K562 (cell line): ENCODE results near the gene BTG2. TPM values are rescaled to one million over a fixed set of nuclear protein-coding genes. Genes with fewer than 3 reads are reported as not detected.

ENCODE experiments used
- ATAC-seq: fragments of 200-7000 bp; cut with Tn5 transposase; 3 replicates; pipeline ENCODE4 v1.9.1; 2020; ENCODE audit warnings: moderate library complexity
- BruUV-seq: library from RNA; stranded (reverse); fragments of 400-500 nt; replicated peaks from 2 replicates; lab custom pipeline; 2021; lab: Mats Ljungman, UMichigan
- CTCF ChIA-PET: fragments of 300-600 bp; formaldehyde crosslinking; extraction: SDS; loops from one replicate; lab custom pipeline; 2021; ENCODE audit warnings: low intra/inter-chr PET ratio; lab: Yijun Ruan, JAX
- POLR2A ChIA-PET: fragments of 300-600, 350-650 bp; sonication (Branson Sonifier 250); formaldehyde crosslinking; extraction: SDS; loops from one replicate; lab custom pipeline; 2021; ENCODE audit warnings: antibody characterized with exemption, inconsistent platforms; lab: Yijun Ruan, JAX
- DNase-seq, 4 experiments: peaks; one replicate each; pipeline versions ENCODE4 v3.0.0 to v3.0.0-alpha.2; 2011 to 2018; ENCODE audit warnings: low spot score in 3 of 4, mixed read lengths in 3 of 4; ENCODE audit errors: extremely low read depth in 1 of 4
- FAIRE-seq: peaks from 2 replicates; lab custom pipeline; 2011; peaks lifted over from hg19 to GRCh38; lab: Jason Lieb, UNC
- H2AFZ ChIP-seq: 2 replicates; pipeline ENCODE4 v1.6.0; 2011; ENCODE audit warnings: low read depth, low read length, control low read depth, inconsistent platforms
- H3K27ac ChIP-seq: fragments of 200-600 bp; 3 replicates; pipeline ENCODE4 v1.8.0; 2011; ENCODE audit warnings: low read depth, mild to moderate bottlenecking, control low read depth, inconsistent platforms, low read length, moderate library complexity, mixed read lengths; ENCODE audit errors: extremely low read depth
- H3K27me3 ChIP-seq, 2 experiments: fragments of 300-600 bp in 1 of 2; 2 replicates in 1 of 2; 3 replicates in 1 of 2; pipeline versions ENCODE4 v1.6.0 to v1.8.0; 2011; ENCODE audit warnings: inconsistent platforms in 2 of 2, low read length in 2 of 2, mild to moderate bottlenecking in 1 of 2, mixed read lengths in 1 of 2, moderate library complexity in 1 of 2; ENCODE audit not compliant: control insufficient read depth in 2 of 2, insufficient read depth in 2 of 2
- H3K36me3 ChIP-seq: fragments of 300-600 bp; 3 replicates; pipeline ENCODE4 v1.8.0; 2011; ENCODE audit warnings: mild to moderate bottlenecking, low read length, inconsistent platforms; ENCODE audit not compliant: control insufficient read depth, insufficient read depth
- H3K4me1 ChIP-seq, 2 experiments: fragments of 200-600 bp in 1 of 2; replicated peaks in 1 of 2; 2 replicates in 1 of 2; 3 replicates in 1 of 2; pipeline versions ENCODE4 v1.5.1 to v1.8.0; 2011; ENCODE audit warnings: inconsistent platforms in 2 of 2, low read length in 2 of 2, mild to moderate bottlenecking in 1 of 2, mixed read lengths in 1 of 2, moderate library complexity in 1 of 2; ENCODE audit not compliant: control insufficient read depth in 2 of 2, insufficient read depth in 2 of 2
- H3K4me2 ChIP-seq: 2 replicates; pipeline ENCODE4 v1.6.1; 2011; ENCODE audit warnings: low read length, control low read depth, inconsistent platforms, mixed read lengths; ENCODE audit not compliant: insufficient read depth
- H3K4me3 ChIP-seq: fragments of 200-600 bp; sonication (generic), shearing (Covaris generic); 2 replicates; pipeline ENCODE4 v1.5.1; 2016; ENCODE audit warnings: control low read depth, inconsistent platforms
- H3K79me2 ChIP-seq: fragments of 200-600 bp; 3 replicates; pipeline ENCODE4 v1.8.0; 2011; ENCODE audit warnings: low read length, inconsistent platforms; ENCODE audit not compliant: control insufficient read depth, insufficient read depth
- H3K9ac ChIP-seq, 2 experiments: 2 replicates each; pipeline versions ENCODE4 v1.6.0 to v1.6.1; 2011; ENCODE audit warnings: low read depth in 2 of 2, low read length in 2 of 2, control low read depth in 1 of 2, inconsistent platforms in 1 of 2, mild to moderate bottlenecking in 1 of 2, mixed read lengths in 1 of 2; ENCODE audit not compliant: insufficient read depth in 1 of 2
- H3K9me1 ChIP-seq: one replicate; pipeline ENCODE4 v1.6.0; 2011; ENCODE audit warnings: inconsistent platforms, mild to moderate bottlenecking, low read length, moderate library complexity; ENCODE audit not compliant: control insufficient read depth, insufficient read depth
- H3K9me3 ChIP-seq: replicated peaks from 2 replicates; pipeline ENCODE4 v1.5.1; 2011; ENCODE audit warnings: low read depth, low read length, inconsistent platforms; ENCODE audit not compliant: control insufficient read depth, insufficient read depth
- H4K20me1 ChIP-seq: replicated peaks from 2 replicates; pipeline ENCODE4 v1.6.1; 2011; ENCODE audit warnings: low read length, inconsistent platforms, mixed read lengths; ENCODE audit not compliant: control insufficient read depth, insufficient read depth
- CAMTA2 ChIP-seq: fragments of 250-450 bp; sonication (Bioruptor Pico); conservative IDR thresholded peaks from 2 replicates; pipeline ENCODE4 v1.5.1; 2022
- CREB1 ChIP-seq, 2 experiments: sonication (generic) in 1 of 2; formaldehyde crosslinking in 1 of 2; IDR thresholded peaks; 2 replicates each; pipeline versions ENCODE4 v1.6.1 to v1.8.0; 2012 to 2022; ENCODE audit warnings: inconsistent platforms in 1 of 2, mild to moderate bottlenecking in 1 of 2, missing genetic modification reagents in 1 of 2, moderate library complexity in 1 of 2
- EGR1 ChIP-seq: fragments of 450-650 bp; conservative IDR thresholded peaks from 2 replicates; pipeline ENCODE4 v1.6.1; 2017; ENCODE audit warnings: mild to moderate bottlenecking
- ESRRB ChIP-seq: fragments of 250-450 bp; sonication (Bioruptor Pico); IDR thresholded peaks from 2 replicates; pipeline ENCODE4 v1.5.0; 2020; ENCODE audit warnings: mild to moderate bottlenecking, moderate library complexity, borderline replicate concordance
- SIN3B ChIP-seq: fragments of 450-650 bp; IDR thresholded peaks from 2 replicates; pipeline ENCODE4 v1.6.1; 2017; ENCODE audit warnings: low read depth, mild to moderate bottlenecking, moderate library complexity
- SIX5 ChIP-seq, 2 experiments: IDR thresholded peaks; 2 replicates each; pipeline ENCODE4 v1.6.1; 2011; ENCODE audit warnings: low read length in 2 of 2, borderline replicate concordance in 1 of 2, low read depth in 1 of 2, mild to moderate bottlenecking in 1 of 2, moderate library complexity in 1 of 2; ENCODE audit not compliant: insufficient read depth in 1 of 2
- SMAD3 ChIP-seq: fragments of 450-650 bp; formaldehyde crosslinking; conservative IDR thresholded peaks from 2 replicates; pipeline ENCODE4 v1.4.0; 2020; ENCODE audit warnings: mild to moderate bottlenecking
- SMARCA5 ChIP-seq: fragments of 450-650 bp; IDR thresholded peaks from 2 replicates; pipeline ENCODE4 v1.6.1; 2016
- SP2 ChIP-seq: IDR thresholded peaks from 2 replicates; pipeline ENCODE4 v1.6.1; 2011; ENCODE audit warnings: mild to moderate bottlenecking, low read depth, low read length, moderate library complexity; ENCODE audit not compliant: poor library complexity, severe bottlenecking; ENCODE audit errors: extremely low read depth
- SRSF1 ChIP-seq: fragments of 200-400 bp; formaldehyde crosslinking; IDR thresholded peaks from 2 replicates; pipeline ENCODE4 v1.6.1; 2017; ENCODE audit warnings: mild to moderate bottlenecking, low read depth, low read length, moderate library complexity
- STAT5B ChIP-seq: fragments of 250-450 bp; sonication (Bioruptor Pico); IDR thresholded peaks from 2 replicates; pipeline ENCODE4 v1.8.0; 2021; ENCODE audit warnings: mild to moderate bottlenecking, inconsistent platforms
- TCFL5 ChIP-seq: fragments of 250-450 bp; sonication (Bioruptor Pico); conservative IDR thresholded peaks from 2 replicates; pipeline ENCODE4 v1.6.1; 2021; ENCODE audit warnings: mild to moderate bottlenecking, moderate library complexity, matching md5 sums
- ZKSCAN3 ChIP-seq: fragments of 250-450 bp; sonication (Bioruptor Pico); IDR thresholded peaks from 2 replicates; pipeline ENCODE4 v1.4.0; 2020
- ZNF436 ChIP-seq: fragments of 250-450, 450-650 bp; sonication (Bioruptor Pico); formaldehyde crosslinking; IDR thresholded peaks from 2 replicates; pipeline ENCODE4 v1.7.0; 2020; ENCODE audit warnings: mild to moderate bottlenecking
- ZNF778 ChIP-seq: fragments of 450-650 bp; formaldehyde crosslinking; IDR thresholded peaks from 2 replicates; pipeline ENCODE4 v1.4.0; 2020; ENCODE audit warnings: mild to moderate bottlenecking, moderate library complexity
- WGBS: fragments of 100-300 bp; shearing (Covaris generic); methylation state at CpG from one replicate; pipeline ENCODE4 v1.1.6; 2016; ENCODE audit warnings: low coverage, mixed read lengths; ENCODE audit not compliant: insufficient coverage; ENCODE audit errors: missing lambda C conversion rate; 5-methylcytosine and 5-hydroxymethylcytosine counted together
- in situ Hi-C: fragments of 300-500 bp; cut with MboI; formaldehyde crosslinking; loops from 4 replicates; pipeline ENCODE4 v1.15.0; 2018; ENCODE audit warnings: inconsistent platforms, mixed read lengths
- intact Hi-C: fragments of 100-400 bp; cut with micrococcal nuclease; formaldehyde crosslinking; loops from 2 replicates; pipeline ENCODE4 v1.14.2; 2022
- polyA plus RNA-seq, 8 experiments: library from polyadenylated mRNA; depleted of rRNA in 4 of 8; stranded (reverse) in 5 of 8; unstranded in 3 of 8; fragments of >200 nt; fragmentation: Nextera tagmentation in 2 of 8; fragmentation: Illumina TruSeq in 1 of 8; extraction: Ambion mirVana in 2 of 8; extraction: Trizol in 1 of 8; gene quantifications; 2 replicates each; pipeline versions ENCODE4 v1.2.1 to v1.2.3, GENCODE V29; 2011 to 2014; ENCODE audit warnings: inconsistent platforms in 1 of 8, missing spikeins in 1 of 8
- total RNA-seq, 7 experiments: library from RNA; depleted of rRNA in 6 of 7; stranded (reverse); fragments of >200 nt in 6 of 7; fragmentation: Illumina TruSeq in 2 of 7; extraction: Trizol in 2 of 7; gene quantifications; 2 replicates each; pipeline versions ENCODE4 v1.2.1 to v1.2.3, GENCODE V29; 2011 to 2021; ENCODE audit warnings: low replicate concordance in 1 of 7
- TF ChIP-seq, protein P1 (sequence below), 2 experiments: fragments of 450-650 bp; conservative IDR thresholded peaks; 2 replicates each; pipeline ENCODE4 v1.6.1; 2017; ENCODE audit warnings: mild to moderate bottlenecking in 2 of 2, moderate library complexity in 2 of 2
- TF ChIP-seq, protein P2 (sequence below): sonication (generic); formaldehyde crosslinking; IDR thresholded peaks from 2 replicates; pipeline ENCODE4 v1.8.0; 2022; ENCODE audit warnings: mild to moderate bottlenecking, missing genetic modification reagents
- TF ChIP-seq, protein P3 (sequence below): IDR thresholded peaks from 3 replicates; pipeline ENCODE4 v1.6.1; 2011; ENCODE audit warnings: borderline replicate concordance, mild to moderate bottlenecking; ENCODE audit not compliant: insufficient read length, insufficient read depth

BTG2 gene
- total and polyA plus RNA-seq, 9 of the 15 experiments (the other 6 are each of a cell fraction or from before 2014, with no cell fraction given): 2.3 to 41.9 (median 8.7) TPM

GRCh38 chr1:203336097-203336496 lies 30.8 kb downstream of the BTG2 start:
- Histone ChIP-seq H3K4me3 (no peak overlapping the region), H3K9me1 (no peaks in the 10 kb centered on the region), H3K4me1 (no peaks in the 10 kb centered on the region), H3K79me2 (no peaks in the 10 kb centered on the region), H4K20me1 (no peaks in the 10 kb centered on the region), H3K9ac (no peak overlapping the region), H3K27ac (no peak overlapping the region), H3K36me3 (no peaks in the 10 kb centered on the region), H3K27me3 (peaks cover 13 to 26% of the 10 kb centered on the region in 2 experiments; a peak in 4 of 5 replicates), H3K4me2 (no peak overlapping the region), H3K9me3 (no peaks in the 10 kb centered on the region), H2AFZ (no peak overlapping the region)
- in situ Hi-C loops (loop anchor here (5.0 kb wide), 1 partner anchor 64 kb away; no protein-coding TSS in a partner anchor), intact Hi-C loops (loop anchor here (10.0 kb wide), 1 partner anchor 301 kb away; no protein-coding TSS in a partner anchor)
- CTCF ChIA-PET: interaction anchor here (8.9 kb wide), 1 partner anchor 65 kb away, joined by 226 read pairs; no protein-coding TSS in a partner anchor
- ATAC-seq: no peak
- FAIRE-seq: no peak
- DNase-seq: no peak
- WGBS: 0% methylated on average over 1 of the region's 1 CpG
- no TSS peak for BruUV-seq
- POLR2A ChIA-PET: interaction anchor here (0.5 to 1.4 kb wide), 10 partner anchors 13 to 853 kb away, joined by 3 to 6 read pairs (median 3); no protein-coding TSS in a partner anchor
- TF ChIP-seq TCFL5 (no peak), SIX5 (IDR thresholded peaks at IDR 0.05; ENCODE audit: borderline replicate concordance in 1 of 2, insufficient read depth in 1 of 2, low read depth in 1 of 2, low read length in 2 of 2) (no peak), ZNF778 (no peak), SRSF1 (no peak), ZNF436 (CRISPR knock-in tag) (no peak), SP2 (no peak), EGR1 (no peak), SMARCA5 (no peak), ESRRB (CRISPR knock-in tag) (no peak), STAT5B (CRISPR knock-in tag) (no peak), CREB1 (IDR thresholded peaks at IDR 0.05) (no peak), CREB1 (CRISPR knock-in tag; IDR thresholded peaks at IDR 0.05) (no peak), SIN3B (no peak), ZKSCAN3 (CRISPR knock-in tag) (no peak), CAMTA2 (CRISPR knock-in tag) (no peak), SMAD3 (no peak)
- TF ChIP-seq, protein P1, sequence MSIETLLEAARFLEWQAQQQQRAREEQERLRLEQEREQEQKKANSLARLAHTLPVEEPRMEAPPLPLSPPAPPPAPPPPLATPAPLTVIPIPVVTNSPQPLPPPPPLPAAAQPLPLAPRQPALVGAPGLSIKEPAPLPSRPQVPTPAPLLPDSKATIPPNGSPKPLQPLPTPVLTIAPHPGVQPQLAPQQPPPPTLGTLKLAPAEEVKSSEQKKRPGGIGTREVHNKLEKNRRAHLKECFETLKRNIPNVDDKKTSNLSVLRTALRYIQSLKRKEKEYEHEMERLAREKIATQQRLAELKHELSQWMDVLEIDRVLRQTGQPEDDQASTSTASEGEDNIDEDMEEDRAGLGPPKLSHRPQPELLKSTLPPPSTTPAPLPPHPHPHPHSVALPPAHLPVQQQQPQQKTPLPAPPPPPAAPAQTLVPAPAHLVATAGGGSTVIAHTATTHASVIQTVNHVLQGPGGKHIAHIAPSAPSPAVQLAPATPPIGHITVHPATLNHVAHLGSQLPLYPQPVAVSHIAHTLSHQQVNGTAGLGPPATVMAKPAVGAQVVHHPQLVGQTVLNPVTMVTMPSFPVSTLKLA (conservative IDR thresholded peaks at IDR 0.05): no peak
- TF ChIP-seq, protein P2, sequence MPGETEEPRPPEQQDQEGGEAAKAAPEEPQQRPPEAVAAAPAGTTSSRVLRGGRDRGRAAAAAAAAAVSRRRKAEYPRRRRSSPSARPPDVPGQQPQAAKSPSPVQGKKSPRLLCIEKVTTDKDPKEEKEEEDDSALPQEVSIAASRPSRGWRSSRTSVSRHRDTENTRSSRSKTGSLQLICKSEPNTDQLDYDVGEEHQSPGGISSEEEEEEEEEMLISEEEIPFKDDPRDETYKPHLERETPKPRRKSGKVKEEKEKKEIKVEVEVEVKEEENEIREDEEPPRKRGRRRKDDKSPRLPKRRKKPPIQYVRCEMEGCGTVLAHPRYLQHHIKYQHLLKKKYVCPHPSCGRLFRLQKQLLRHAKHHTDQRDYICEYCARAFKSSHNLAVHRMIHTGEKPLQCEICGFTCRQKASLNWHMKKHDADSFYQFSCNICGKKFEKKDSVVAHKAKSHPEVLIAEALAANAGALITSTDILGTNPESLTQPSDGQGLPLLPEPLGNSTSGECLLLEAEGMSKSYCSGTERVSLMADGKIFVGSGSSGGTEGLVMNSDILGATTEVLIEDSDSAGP (CRISPR knock-in tag): no peak
- TF ChIP-seq, protein P3, sequence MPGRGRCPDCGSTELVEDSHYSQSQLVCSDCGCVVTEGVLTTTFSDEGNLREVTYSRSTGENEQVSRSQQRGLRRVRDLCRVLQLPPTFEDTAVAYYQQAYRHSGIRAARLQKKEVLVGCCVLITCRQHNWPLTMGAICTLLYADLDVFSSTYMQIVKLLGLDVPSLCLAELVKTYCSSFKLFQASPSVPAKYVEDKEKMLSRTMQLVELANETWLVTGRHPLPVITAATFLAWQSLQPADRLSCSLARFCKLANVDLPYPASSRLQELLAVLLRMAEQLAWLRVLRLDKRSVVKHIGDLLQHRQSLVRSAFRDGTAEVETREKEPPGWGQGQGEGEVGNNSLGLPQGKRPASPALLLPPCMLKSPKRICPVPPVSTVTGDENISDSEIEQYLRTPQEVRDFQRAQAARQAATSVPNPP: no peak
